ENCODE measurements around the gene CUBN.
"Not testable (repeated sequence)": the region's sequence is repeated elsewhere in the genome, so short reads cannot be mapped to it uniquely, and the experiment has no call there.

Gene CUBN

DNA sequence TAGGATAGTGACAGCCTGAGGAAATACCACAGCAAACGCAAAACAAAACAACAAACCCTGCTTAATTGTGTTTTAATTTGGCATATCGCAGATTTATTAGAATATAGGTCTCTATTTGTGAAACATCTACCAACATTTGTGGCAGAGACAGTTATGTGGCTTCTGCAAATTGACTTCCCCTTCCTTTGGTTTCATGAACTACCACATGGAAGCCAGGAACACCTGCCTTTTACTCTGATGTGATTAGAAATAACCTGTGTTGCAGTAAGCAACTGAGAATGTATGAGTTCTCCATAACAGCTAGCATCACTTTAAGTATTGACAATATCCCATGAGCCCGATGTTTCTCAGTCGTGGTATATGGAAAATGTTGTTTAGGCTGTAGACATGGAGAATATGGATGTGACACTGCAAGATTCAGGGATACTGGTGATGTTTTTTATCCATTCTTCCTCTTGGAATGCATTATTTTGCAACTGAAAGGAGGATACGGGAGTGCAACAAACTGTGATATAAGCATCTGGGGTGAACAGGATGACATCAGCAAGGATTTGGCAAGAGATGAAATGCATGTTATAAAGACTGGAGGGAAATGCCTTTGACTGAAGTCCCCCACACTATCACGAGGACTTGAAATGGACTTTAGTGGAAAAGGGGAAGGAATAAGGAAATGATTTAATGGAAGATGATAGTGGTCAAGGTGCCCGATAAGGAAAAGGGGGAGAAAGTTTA, 95.9 kb downstream of the CUBN start:
- DNase-seq, result no peak

DNA sequence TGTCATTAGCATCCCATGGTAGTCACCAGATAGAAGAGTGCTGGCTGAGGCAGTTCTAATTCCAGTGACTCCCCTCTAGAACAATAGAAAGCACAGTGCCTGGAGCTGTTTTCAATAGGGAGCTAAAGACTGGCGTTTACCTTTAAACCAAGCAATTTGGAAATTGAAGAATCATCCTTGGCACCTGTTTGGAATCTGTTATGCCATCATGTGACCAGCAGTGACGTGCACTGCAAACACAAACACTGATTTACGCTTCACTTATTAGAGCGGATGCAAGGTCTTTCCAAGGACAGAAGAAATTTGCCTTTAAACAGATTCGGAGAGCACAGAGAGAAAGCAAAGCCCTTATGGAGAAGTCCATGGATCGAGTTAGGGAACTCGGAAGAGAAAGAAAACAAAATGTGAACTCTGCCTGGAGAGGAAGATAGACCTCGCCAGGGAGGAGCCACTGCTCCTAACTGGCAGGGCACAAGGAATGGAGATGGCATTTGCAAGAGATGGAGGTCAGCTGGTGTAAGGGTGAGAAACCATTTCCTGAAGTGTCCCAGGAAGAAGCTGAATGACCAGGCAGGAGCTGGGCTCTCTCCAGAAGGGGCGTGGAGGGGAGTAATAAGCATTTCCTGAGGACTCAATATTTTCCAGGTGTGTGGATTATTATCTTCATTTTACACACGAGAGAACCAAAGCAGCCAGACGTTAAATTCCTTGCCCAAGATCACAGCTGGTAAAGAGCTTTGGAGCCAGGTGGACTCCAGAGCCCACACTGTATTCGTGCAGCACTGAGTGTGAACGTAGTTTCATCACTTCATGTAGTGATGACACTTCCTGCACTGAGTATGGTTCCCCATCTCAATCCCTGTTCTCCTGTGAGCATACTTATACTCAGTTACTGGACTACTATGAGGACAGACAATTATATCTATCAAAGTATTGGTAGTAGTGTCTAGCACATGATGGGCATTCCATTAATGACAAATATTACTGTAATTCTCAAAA, 97.7 kb downstream of the CUBN start:
- DNase-seq, result no peak

DNA sequence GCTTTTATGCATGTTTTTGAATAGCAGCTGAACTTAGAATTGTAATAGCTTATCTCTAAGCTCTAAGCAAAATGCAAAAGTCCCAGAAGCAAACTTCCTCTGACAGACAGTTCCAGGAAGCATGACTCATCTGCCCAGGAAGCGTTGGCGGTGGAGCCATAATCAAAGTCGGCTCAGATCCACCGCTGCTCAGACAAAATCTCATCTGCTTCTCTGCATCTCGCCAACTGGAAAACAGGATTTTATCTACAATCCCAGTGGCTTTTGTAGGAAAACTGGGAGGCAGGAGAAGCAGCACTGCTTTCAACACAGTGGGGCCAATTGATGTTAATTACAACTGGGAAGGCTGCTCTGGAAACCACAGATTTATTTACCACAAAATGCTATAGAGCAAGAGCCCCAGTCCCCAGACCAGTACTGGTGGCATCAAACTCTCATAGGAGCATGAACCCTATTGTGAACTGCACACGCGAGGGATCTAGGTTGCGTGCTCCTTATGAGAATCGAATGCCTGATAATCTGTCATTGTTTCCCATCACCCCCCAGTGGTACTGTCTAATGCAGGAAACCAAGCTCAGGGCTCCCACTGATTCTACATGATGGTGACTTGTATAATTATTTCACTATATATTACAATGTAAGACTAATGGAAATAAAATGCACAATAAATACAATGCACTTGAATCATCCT, 99.9 kb downstream of the CUBN start:
- DNase-seq, result no peak

DNA sequence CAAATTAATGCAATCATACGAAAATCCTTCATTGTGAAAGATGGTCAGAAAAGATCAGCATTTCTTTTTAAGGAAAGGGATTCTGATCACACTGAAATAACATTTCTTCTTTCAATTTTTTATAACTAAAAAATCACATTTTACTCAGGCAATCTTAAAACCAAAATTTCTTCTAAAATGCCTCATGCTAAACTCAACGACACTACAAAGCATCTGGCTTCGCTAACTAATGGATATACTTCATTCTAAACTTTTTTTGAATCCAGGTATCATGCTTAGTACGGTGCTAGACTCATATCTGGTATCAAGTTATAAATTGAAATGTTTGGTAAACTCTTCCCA, 100.4 kb downstream of the CUBN start:
- DNase-seq, result no peak

DNA sequence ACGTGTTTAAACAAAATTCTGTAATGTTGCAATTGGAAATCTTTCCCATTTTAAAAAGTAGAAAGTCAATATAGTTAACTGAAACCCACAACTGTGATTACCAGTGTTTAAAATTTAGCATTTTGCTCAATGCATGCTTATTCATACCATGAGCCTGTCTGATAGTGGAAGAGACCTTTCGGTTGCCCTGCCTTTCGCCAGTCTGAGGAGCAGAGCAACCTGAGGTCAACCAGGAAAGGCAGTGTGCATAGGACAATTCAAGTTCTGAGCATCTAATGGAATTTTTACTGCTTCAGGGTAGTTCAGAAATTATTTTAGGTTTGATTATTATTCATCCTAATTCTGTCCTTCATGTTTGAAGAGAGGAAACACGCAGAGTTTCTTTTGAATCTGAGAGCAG, 100.8 kb downstream of the CUBN start:
- DNase-seq, result no peak

DNA sequence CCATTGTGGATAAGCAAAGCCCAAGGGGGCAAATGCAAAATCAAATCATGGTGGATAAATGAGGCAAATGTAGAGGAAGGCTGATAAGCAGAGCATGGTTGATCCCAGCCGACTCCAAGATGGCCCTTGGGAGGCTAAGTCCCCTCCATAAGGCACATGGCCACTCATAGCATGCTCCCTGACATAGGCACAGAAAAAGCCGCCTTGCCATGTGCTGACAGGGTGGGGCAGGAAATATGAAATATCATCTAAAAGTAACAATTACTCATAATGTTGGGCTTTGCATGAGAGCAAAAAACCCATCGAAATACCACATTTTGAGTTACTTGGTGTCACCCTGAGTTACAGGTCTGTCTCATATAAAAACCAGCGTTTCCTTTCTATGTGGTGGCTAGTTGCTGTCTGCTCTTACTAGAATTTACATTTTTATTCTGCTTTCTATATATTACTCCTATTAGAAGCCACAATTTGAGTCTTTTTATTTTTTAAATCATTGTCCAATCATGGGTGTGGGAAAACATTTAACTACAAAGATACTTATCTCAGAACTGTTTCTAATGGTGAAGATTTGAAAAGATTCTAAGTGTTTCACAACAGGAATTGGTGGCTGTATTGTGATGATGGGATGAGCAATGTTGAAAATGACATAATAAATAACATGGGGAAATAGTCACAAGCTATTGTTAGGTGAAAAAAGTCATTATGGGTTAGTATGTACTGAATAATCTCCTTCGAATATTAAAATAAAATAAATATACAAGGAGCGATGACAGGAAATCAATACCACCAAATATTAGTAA, 102.7 kb downstream of the CUBN start:
- DNase-seq, result no peak

DNA sequence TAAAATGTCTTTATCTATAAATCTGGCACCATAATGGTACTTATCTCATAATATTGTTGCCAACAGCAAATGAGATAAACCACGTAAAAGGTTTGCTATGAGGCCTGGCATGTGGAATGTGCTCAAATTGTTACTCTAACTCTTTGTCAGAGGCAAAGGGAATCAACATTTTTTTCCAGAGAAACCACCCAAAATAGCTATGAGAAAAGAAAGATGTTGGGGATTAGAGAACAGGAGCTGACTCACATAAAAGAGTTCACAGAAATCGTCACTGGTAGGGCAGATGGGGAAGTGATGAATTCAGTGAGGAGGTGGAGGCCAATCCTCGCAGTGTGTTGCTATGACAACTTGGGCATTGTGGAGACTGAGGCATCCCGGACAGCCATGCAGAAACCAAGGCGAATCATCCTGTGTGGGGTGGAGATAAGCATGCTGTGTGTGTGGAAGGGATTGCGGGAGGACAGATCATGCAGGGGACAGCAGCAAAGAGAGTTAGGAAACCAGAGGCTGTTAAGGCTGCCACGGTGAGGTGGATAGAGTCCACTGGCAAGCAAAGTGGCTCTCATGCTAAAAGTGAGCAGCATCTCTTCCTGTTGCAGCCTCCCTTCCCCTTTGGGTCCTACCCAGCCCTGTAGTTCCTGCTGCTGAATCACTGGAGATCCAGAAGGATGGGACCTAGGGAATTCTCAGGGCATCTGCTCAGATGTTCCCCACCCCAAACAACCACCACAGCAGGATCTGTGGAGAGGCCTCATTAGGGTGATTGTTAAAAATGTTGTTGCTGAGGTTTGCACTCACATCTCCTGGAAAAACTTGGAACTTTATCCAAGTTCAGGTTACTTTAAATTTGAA, 103.9 kb downstream of the CUBN start:
- DNase-seq, result no peak

DNA sequence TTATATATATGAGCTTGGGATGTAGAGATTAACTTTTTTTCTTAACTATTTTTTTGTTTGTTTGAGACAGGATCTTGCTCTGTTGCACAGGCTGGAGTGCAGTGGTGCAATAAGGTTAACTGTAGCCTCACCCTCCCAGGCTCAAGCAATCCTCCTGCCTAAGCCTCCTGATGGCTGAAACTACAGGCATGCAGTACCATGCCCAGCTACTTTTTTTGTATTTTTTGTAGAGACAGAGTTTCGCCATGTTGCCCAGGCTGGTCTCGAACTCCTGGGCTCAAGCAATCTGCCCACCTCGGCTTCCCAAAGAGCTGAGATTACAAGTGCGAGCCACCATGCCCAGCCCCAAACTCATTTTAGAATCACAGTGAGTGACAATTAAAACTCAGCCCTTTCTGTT, 105.2 kb downstream of the CUBN start:
- no peak for DNase-seq

DNA sequence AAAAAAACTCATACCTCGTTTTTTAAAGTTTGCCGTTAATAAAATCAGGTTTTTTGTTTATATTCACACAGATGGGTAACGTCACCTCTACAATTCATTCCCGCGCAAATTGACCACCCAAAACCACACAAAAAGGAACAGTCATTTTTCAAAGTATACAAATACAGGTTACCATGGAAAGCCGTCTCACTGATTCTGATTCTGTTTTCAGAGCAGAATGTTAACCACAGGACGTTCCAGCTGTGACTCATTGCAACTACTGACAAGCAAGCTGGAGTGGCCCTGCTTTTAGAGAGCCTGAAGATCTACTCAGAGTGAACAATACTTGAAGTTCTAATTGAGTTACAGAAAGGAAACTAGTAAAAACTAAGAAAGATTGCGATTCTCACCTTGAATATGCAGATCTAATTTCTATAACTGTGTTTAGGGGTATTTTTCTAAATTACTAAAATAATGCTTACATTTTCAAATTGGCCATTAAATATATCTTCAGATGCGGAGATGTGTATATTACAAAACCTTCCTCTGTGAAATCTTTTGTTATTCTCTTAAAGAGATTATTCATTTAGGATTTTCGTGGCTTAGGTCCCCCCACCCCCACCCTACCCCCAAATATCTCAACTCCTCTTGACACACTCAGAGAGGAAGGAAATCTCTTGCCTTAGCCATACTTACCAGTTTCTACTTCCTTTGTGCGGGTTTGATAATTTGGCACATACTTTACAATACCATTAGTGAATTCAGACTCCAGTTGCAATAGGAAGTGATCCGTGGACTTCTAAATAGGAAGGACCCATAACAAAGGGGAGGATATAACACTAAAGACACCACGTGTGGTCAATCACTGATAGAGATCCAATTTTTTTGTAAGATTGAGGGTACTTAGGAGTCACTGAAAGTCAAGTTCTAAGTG, 106.0 kb downstream of the CUBN start:
- DNase-seq, result no peak

DNA sequence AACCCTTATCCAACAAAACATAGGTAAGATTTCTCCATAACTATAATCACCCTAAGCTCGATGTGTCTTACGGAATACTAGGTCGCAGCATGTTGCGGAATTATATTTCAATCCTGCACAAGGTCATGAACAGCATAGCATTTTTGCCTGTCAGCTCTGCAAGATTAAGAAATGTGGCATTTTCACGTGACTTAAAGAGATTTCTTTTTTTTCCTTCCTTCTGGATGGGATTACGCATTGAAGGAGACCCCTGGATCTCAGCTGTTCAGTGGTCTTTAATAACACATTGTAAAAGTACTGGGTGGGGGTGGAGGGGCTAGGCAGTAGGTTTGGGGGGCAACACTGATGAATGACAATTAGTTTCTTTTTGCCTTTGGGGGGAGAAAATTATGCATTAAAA, 106.7 kb downstream of the CUBN start:
- DNase-seq, result no peak

DNA sequence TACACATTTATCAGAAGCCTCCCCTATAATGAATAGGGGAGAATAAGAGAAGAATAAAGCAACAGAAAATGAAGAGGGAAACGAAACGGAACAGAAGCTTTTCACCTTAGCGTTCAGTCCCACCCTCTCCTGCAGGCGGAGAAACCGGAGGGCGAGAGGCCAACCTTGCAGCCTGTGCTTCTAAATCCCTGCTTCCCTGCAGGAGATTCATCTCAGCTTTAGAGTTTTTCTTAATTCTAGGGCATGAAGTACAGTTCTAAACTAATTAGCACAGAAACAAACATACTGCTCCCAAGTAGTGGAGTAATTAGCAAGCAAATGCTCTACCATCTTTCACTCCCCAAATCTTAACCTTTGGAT, 107.2 kb downstream of the CUBN start:
- DNase-seq, result no peak

DNA sequence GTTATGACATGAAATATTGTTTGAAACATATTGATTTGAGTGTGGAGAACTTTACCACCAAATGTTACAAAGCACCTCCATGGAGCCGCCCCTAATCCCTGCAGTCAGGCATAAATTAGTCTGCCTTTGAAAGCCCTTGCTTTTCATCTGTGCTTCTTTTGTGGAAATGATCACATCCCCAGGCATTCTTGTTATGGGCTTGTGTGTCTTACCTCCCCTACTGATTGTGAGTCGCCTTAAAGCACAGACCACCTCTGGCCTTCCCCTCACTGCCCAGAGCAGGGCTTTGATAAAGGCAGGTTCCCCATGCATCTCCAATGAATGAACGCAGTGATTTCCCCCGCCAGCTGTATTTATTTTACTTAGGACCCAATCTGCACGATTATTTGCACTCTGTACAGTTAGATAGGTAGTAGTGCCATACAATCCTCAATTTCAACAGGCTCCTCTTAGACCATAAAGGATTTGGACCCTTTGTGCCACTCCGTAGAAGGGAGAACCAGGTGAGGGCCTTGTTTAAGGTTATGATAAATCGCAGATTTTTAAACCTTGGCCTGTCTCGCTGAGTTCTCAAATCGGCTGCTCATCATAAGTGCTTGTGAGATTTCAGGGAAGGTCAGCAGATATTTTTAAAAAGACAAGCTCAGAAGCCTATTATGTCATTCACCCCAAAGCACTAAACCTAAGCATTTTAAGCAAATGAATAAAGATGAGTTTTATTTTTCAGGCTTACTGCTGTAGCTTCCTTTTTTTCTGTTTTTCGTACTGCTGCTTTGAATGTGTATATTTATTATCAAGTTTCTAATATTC, 107.8 kb downstream of the CUBN start:
- DNase-seq, result no peak

DNA sequence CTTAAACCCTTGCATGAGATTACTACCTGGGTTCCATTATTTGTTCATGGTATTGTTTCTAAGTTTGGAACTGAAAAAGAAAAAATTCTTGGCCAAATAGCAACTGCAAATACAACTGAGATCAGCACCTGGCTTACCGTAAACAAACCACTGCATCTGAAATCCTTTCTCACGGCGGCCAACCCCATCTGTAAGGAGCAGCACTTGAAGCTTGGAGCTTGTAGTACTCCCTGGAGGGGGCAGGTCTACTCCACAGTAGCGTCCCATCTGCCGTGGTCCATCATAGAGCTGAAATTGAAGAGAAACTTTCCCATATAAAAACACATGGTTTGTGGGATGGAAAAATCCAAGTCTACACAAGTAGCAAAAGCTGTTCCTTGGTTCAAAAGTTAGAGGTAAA, 109.9 kb downstream of the CUBN start:
- DNase-seq, result no peak

DNA sequence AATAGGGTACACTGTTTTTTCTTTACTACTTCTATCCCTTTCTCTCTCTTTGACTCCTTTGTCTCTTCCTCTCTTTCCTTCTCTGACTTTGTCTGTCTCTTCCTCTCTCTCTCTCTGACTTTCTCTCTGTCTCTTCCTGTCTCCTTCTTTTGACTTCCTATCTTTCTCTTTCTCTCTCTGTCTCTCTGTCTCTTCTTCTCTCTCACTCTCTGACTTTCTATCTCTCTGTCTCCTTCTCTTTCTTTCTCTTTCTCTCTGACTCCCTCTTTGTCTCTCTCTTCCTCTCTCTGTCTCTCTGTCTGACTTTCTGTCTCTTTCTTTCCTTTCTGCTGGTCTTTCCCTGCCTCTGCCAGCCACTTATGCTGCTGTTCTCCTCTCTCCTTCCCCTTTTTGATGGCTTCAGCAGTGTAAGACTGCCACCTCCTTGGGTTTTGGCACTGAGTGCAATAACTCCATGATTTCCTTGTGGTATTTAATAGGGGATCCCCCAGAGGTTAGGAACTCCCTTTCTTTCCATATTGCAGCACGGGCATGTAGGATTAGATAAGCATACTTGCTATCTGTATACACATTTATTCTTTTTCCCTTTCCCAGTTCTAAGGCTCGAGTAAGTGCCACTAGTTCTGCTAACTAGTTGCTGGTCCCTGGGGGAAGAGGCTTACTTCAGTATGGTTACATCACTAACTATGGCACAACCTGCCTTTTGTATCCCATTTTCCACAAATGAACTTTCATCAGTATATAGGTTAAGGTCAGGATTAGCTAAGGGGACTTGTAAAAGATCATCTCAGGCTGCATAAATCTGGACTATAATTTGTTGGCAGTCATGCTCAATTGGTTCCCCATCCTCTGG, 116.3 kb downstream of the CUBN start:
- DNase-seq, result not testable (repeated sequence)

DNA sequence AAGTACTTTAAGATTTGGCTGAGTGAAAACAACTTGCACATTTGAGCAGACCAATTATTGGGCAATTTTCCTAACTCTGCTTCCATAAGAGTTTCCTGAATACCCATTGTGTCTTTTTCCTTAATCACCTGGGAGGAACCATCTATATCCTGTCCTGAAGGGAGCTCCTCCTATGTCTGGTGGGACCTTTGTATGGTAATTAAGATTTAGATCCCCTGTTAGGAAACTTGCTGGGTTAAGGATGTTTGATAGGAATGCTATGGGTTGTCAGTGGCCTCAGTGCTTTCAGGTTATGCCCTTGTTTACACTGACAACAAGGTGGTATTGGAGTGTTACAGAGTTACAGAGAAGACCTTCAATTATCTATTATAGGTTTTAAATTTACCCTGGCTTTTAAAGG, 116.9 kb downstream of the CUBN start:
- DNase-seq, result not testable (repeated sequence)

DNA sequence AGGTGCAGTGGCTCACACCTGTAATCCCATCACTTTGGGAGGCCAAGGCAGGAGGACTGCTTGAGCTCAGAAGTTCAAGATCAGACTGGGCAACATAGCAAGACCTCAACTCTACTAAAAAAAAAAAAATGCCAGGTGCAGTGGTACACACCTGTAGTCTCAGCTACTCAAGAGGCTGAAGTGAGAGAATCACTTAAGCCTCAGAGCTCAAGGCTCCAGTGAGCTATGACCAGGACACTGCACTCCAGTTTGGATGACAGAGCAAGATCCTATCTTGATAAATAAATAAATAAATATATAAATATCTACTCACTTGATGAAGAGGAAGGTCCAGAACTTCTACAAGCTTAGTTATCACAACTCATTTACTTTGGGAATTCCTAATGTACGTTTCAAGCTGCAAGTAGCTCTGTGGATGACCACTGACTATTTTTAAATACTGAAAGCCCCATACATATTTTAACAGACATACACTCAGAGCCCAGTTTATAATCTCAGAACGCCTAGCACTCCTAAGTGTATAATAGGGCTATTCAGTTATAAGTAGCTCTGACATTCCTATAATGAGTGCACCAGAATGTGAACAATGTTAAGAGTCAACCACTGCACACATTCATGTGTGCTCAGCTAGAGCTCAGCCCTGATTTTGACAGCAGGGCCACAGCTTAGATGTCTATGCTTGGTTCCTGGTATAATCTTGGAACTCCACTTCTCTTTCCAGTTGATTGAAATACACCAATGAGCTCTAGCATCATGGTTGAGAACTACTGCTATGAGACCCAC, 119.1 kb downstream of the CUBN start:
- no peak for DNase-seq

DNA sequence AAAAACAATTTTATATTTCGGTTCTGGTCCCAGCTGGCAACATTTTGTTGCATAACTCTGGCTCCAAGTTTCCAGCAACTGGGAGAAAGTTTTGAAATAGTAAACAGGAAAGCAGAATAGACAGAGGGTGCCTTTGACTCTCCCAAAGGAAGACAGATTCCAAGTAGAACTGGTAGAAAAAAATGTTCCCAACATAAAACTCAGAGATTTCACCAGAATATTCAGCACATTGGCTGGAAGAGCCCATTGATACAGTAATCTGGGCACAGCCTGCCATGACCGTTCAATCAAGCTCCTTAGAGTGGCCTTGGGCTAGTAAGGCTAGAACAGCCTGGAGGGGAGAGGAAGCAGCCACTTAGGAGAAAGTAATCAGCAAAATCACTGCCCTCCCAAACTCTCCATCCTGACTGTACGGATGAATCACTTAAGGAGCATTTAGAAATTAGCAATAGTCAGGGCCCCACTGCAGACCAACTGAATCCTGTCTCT, 120.4 kb downstream of the CUBN start:
- no peak for DNase-seq

DNA sequence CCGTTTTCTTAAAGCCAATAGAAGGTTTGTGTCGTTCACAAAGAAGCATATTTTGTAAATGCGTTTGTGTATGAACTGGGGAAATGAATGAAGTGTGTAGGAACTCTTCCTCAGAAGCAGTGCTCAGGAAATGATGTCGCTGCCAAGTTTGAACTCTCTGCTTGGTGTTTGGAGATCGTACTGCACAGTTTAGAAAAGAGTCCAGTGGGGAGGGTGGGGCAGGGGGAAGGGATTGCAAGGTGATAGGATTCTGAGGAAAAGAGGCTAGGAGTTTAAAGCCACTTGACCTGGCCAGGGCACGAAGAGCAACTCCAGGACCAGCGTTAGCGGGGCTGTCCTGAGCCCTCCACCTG, 122.2 kb downstream of the CUBN start:
- DNase-seq, result no peak
